ENCODE measurements around the gene ZBTB17. TPM values are rescaled to one million over a fixed set of nuclear protein-coding genes. Genes with fewer than 3 reads are reported as not detected.

ZBTB17 gene
- total and polyA plus RNA-seq, 7 donors: 17.4 to 38.7 (median 24.3) TPM

DNA sequence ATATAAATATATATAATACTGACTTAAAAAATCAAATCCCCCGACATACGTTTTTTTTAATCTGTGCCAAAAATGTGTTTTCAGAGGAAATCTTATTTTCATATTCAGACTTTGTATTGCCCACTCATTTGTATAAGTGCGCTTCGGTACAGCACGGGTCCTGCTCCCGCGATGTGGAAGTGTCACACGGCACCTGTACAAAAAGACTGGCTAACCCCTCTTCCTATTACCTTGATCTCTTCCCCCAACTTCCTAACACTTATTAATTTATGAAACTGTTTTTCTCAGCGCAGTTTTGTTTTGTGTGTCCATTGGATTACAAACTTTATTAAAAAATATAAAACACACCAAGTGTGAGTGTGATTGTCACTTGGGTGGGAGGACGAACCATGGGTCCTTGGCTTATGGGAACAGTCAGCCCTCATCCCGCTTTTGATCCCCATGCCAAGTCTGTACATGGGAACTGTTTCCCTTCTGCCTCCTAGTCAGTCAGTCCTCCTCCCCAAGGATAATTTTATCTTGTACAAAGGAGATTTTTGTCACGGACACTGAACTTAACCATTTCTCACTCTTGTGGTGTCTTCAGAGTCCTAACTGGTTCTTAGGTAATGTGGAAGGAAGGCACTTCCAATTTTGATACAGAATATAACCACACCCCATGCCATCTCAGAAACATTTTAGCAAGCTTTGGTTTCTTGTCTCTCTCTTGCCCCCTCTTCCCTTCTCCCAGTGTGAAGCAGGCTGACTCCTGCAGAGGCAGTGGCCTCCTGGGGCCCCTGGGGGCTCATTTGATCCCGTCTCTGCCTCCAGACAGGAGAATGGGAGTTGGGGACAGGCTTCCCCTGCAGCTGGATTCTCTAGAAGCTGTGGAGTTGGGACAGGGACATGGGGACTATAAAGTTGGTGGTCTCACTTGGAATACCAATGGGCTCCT lies 35.5 kb downstream of the ZBTB17 start:
- Histone ChIP-seq H3K4me3 (no peak overlapping the region), H3K27ac (peak overlapping the region in 2 of 4 donors; percentile 65 to 69), H3K4me1 (peaks cover 0 to 15% (median 13%) of the 10 kb centered on the region in 4 donors), H3K36me3 (peaks cover 44 to 98% (median 68%) of the 10 kb centered on the region in 4 donors), H3K9me3 (no peaks in the 10 kb centered on the region), H3K27me3 (no peaks in the 10 kb centered on the region)
- DNase-seq: no peak
- 90 to 95% methylated on average over 13 of the region's 13 CpGs for WGBS, 2 donors
- TF ChIP-seq, protein P1, sequence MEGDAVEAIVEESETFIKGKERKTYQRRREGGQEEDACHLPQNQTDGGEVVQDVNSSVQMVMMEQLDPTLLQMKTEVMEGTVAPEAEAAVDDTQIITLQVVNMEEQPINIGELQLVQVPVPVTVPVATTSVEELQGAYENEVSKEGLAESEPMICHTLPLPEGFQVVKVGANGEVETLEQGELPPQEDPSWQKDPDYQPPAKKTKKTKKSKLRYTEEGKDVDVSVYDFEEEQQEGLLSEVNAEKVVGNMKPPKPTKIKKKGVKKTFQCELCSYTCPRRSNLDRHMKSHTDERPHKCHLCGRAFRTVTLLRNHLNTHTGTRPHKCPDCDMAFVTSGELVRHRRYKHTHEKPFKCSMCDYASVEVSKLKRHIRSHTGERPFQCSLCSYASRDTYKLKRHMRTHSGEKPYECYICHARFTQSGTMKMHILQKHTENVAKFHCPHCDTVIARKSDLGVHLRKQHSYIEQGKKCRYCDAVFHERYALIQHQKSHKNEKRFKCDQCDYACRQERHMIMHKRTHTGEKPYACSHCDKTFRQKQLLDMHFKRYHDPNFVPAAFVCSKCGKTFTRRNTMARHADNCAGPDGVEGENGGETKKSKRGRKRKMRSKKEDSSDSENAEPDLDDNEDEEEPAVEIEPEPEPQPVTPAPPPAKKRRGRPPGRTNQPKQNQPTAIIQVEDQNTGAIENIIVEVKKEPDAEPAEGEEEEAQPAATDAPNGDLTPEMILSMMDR (IDR thresholded peaks at IDR 0.05): no peak
- TF ChIP-seq POLR2A (IDR thresholded peaks at IDR 0.05): no peak
- no peak for TF ChIP-seq POLR2AphosphoS5 (IDR thresholded peaks at IDR 0.05)
- no peak for TF ChIP-seq EP300 (IDR thresholded peaks at IDR 0.05)
- intact Hi-C loops (cut with DNase I): no loop called here

DNA sequence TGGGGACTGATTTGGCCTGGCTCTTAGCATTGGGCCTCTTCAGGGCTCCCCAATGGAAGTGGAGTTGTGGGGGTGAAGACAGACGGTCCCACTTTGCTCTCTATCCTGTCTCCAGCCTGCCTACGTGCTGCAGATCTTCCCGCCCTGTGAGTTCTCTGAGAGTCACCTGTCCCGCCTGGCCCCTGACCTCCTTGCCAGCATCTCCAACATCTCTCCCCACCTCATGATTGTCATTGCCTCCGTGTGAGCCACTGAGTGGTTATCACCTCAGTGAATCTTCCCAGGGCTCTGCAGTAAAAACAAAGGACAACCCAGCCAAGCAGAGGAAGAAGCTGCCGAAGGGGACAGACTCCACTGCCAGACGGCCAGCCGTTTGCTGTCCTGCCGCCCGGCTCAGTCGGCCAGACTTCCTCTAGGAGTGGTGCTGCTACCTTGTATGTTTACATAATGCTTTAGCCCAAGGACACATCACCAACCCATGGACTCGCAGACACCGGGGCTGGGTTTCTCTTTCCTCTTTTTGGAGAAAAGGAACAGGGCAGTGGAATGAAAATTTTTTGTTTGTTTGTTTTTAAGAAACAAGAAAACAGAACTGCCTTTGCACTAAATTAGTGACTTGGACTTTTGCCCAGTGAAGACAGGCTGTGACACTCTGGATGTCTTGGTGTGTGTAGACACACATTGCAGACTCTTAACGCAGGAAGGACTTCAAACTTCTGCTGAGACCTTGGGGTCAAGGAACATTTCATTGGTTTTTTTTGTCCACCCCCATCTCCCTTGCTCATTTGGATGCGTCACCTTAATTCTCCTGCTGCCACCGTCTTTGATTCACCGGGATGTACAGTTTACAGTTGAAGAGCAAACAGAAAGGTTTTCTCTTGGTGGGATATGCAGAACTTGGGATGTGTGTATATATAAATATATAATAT lies 36.5 kb downstream of the ZBTB17 start:
- H3K4me1 ChIP-seq: peaks cover 0 to 15% (median 13%) of the 10 kb centered on the region in 4 donors
- TF ChIP-seq, protein P1 (IDR thresholded peaks at IDR 0.05): no peak
- TF ChIP-seq POLR2AphosphoS5 (IDR thresholded peaks at IDR 0.05): peak in 2 of 4 donors; percentile 34 to 35
- H3K9me3 ChIP-seq: no peaks in the 10 kb centered on the region
- peak overlapping the region; percentile 38 to 70 (median 67) for H3K27ac ChIP-seq
- H3K4me3 ChIP-seq: no peak overlapping the region
- H3K36me3 ChIP-seq: peaks cover 46 to 98% (median 66%) of the 10 kb centered on the region in 4 donors
- H3K27me3 ChIP-seq: no peaks in the 10 kb centered on the region
- peak; percentile 81 for DNase-seq
- intact Hi-C loops (cut with DNase I): no loop called here
- WGBS, 2 donors: 40 to 67% methylated on average over 17 of the region's 17 CpGs

DNA sequence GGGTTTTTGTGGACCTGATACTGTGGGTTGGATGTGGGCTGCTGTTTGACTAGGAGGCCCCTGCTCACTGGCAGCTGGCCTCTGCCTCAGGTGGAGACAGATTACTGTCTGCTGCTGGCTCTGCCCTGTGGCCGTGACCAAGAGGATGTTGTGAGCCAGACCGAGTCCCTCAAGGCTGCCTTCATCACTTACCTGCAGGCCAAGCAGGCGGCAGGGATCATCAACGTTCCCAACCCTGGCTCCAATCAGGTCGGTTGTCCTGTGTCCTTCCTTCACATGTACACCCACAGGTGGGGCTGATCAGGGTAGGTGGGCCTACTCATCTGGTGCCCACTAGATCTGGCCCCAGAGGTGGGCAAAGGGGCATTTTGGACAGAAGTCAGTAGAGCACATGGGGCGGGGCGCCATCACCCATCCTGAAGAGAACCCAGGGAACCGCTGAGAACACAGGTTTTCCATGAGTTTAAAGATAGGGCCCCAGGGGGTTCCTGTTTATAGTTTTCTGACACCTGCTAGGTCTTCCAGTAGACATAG lies 37.2 kb downstream of the ZBTB17 start:
- no peak for DNase-seq
- TF ChIP-seq POLR2A (IDR thresholded peaks at IDR 0.05) (no peak), POLR2AphosphoS5 (IDR thresholded peaks at IDR 0.05) (no peak), EP300 (IDR thresholded peaks at IDR 0.05) (no peak)
- TF ChIP-seq, protein P1 (IDR thresholded peaks at IDR 0.05): no peak
- intact Hi-C loops (cut with DNase I): no loop called here
- Histone ChIP-seq H3K4me3 (no peak overlapping the region), H3K27ac (peak overlapping the region; percentile 38 to 70 (median 67)), H3K27me3 (no peaks in the 10 kb centered on the region), H3K36me3 (peaks cover 45 to 98% (median 66%) of the 10 kb centered on the region in 4 donors), H3K9me3 (no peaks in the 10 kb centered on the region), H3K4me1 (peaks cover 0 to 15% (median 13%) of the 10 kb centered on the region in 4 donors)
- WGBS, 2 donors: 91 to 94% methylated on average over 8 of the region's 8 CpGs

DNA sequence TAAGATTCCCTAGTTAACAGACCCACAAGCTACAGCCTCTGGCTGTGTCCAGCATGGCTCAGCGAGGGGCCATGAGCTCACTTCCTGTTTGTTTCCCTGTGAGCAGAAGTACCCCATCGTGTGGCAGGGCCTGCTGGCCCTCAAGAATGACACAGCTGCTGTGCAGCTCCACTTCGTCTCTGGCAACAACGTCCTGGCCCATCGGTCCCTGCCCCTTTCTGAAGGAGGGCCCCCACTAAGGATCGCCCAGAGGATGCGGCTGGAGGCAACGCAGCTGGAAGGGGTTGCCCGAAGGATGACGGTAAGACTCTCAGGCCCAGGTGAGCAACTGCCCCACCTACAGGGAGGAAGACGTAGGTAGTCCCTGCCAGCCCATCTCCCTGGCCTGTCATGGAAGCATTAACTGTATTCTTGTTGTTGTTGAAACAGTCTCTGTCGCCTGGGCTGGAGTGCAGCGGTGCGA lies 38.2 kb downstream of the ZBTB17 start:
- Histone ChIP-seq H3K27ac (peak overlapping the region in 1 of 4 donors; percentile 0), H3K9me3 (no peaks in the 10 kb centered on the region), H3K36me3 (peaks cover 41 to 98% (median 65%) of the 10 kb centered on the region in 4 donors), H3K27me3 (no peaks in the 10 kb centered on the region), H3K4me1 (peaks cover 0 to 15% (median 13%) of the 10 kb centered on the region in 4 donors), H3K4me3 (no peak overlapping the region)
- WGBS, 2 donors: 80 to 81% methylated on average over 14 of the region's 14 CpGs
- peak in 1 of 4 donors; percentile 7 for TF ChIP-seq POLR2AphosphoS5 (IDR thresholded peaks at IDR 0.05)
- TF ChIP-seq, protein P1 (IDR thresholded peaks at IDR 0.05): no peak
- peak; percentile 62 for DNase-seq
- intact Hi-C loops (cut with DNase I): no loop called here

All from sigmoid colon (tissue), 7 donors.